Measurements from ENCODE around the gene PERP.

GRCh38 chr6:138044972-138045371 is 62.2 kb downstream of the PERP start:
- TF ChIP-seq, protein P1, sequence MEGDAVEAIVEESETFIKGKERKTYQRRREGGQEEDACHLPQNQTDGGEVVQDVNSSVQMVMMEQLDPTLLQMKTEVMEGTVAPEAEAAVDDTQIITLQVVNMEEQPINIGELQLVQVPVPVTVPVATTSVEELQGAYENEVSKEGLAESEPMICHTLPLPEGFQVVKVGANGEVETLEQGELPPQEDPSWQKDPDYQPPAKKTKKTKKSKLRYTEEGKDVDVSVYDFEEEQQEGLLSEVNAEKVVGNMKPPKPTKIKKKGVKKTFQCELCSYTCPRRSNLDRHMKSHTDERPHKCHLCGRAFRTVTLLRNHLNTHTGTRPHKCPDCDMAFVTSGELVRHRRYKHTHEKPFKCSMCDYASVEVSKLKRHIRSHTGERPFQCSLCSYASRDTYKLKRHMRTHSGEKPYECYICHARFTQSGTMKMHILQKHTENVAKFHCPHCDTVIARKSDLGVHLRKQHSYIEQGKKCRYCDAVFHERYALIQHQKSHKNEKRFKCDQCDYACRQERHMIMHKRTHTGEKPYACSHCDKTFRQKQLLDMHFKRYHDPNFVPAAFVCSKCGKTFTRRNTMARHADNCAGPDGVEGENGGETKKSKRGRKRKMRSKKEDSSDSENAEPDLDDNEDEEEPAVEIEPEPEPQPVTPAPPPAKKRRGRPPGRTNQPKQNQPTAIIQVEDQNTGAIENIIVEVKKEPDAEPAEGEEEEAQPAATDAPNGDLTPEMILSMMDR (IDR thresholded peaks at IDR 0.05) = no peak
- no peak for TF ChIP-seq EZH2 (IDR thresholded peaks at IDR 0.05; ENCODE audit: borderline replicate concordance, insufficient read depth, low read depth, low read length, poor library complexity, severe bottlenecking)
